NOMO-1 (cell line): ENCODE measurements around the gene PIKFYVE.
"Not testable (repeated sequence)": the region's sequence is repeated elsewhere in the genome, so short reads cannot be mapped to it uniquely, and the experiment has no call there.

Experiments
- DNase-seq, 2 experiments: peaks; one replicate each; lab custom pipeline; 2025; ENCODE audit not compliant: unreplicated experiment in 2 of 2; lab: John Stamatoyannopoulos, UW

The PIKFYVE gene

GRCh38 chr2:208265801-208266552 lies at the start of gene PIKFYVE:
PIKFYVE (plus strand) TSS chr2:208266255; CDS start chr2:208271520, 5,265 bp downstream.
- peak; percentile 96 to 97 for DNase-seq

GRCh38 chr2:208221873-208222272 lies 44.2 kb upstream of the PIKFYVE start:
- not testable (repeated sequence) for DNase-seq

- no peak for DNase-seq
Measured at GRCh38 chr2:208222351-208222750, 43.7 kb upstream of the PIKFYVE start.

- DNase-seq, result no peak
Measured at GRCh38 chr2:208224802-208225201, 41.3 kb upstream of the PIKFYVE start.

GRCh38 chr2:208227581-208228232 lies 38.3 kb upstream of the PIKFYVE start:
- no peak for DNase-seq

GRCh38 chr2:208228476-208228875 lies 37.6 kb upstream of the PIKFYVE start:
- no peak for DNase-seq

- DNase-seq, result no peak
Measured at GRCh38 chr2:208234786-208235185, 31.3 kb upstream of the PIKFYVE start.

GRCh38 chr2:208235860-208236259 lies 30.2 kb upstream of the PIKFYVE start:
- DNase-seq, result no peak

GRCh38 chr2:208239770-208240493 lies 26.1 kb upstream of the PIKFYVE start:
- no peak for DNase-seq

- DNase-seq, result no peak
Measured at GRCh38 chr2:208240619-208241209, 25.3 kb upstream of the PIKFYVE start.

- no peak for DNase-seq
Measured at GRCh38 chr2:208244422-208244821, 21.6 kb upstream of the PIKFYVE start.

- no peak for DNase-seq
Measured at GRCh38 chr2:208245746-208246145, 20.3 kb upstream of the PIKFYVE start.

- DNase-seq, result no peak
Measured at GRCh38 chr2:208248601-208249000, 17.5 kb upstream of the PIKFYVE start.

GRCh38 chr2:208249296-208249695 lies 16.8 kb upstream of the PIKFYVE start:
- no peak for DNase-seq

- DNase-seq, result peak; percentile 58 to 79
Measured at GRCh38 chr2:208250388-208250787, 15.7 kb upstream of the PIKFYVE start.

GRCh38 chr2:208251098-208251497 lies 15.0 kb upstream of the PIKFYVE start:
- DNase-seq, result no peak

- peak in 1 of 2 experiments; percentile 30 for DNase-seq
Measured at GRCh38 chr2:208252716-208253492, 13.2 kb upstream of the PIKFYVE start.

- no peak for DNase-seq
Measured at GRCh38 chr2:208253600-208254117, 12.4 kb upstream of the PIKFYVE start.

GRCh38 chr2:208254118-208254870 lies 11.8 kb upstream of the PIKFYVE start:
- peak; percentile 83 to 91 for DNase-seq
